Trophoblast cell (in vitro differentiated cells and primary cell): ENCODE data around the gene ADARB1.

Experiments
- DNase-seq, 2 donors: peaks; one replicate each; pipeline ENCODE4 v3.0.0-alpha.2; 2016
- H2AFZ ChIP-seq: 2 replicates; pipeline ENCODE4 v1.6.1; 2013; ENCODE audit warnings: low read length, moderate library complexity, mild to moderate bottlenecking; ENCODE audit not compliant: insufficient read depth, poor library complexity
- H2AK5ac ChIP-seq: 2 replicates; pipeline ENCODE4 v1.6.1; 2013; ENCODE audit warnings: mild to moderate bottlenecking, low read length
- H2BK120ac ChIP-seq: 2 replicates; pipeline ENCODE4 v1.6.1; 2013; ENCODE audit warnings: low read length, mild to moderate bottlenecking, moderate library complexity; ENCODE audit not compliant: insufficient read depth, poor library complexity
- H2BK12ac ChIP-seq: 2 replicates; pipeline ENCODE4 v1.6.1; 2013; ENCODE audit warnings: mild to moderate bottlenecking, low read length, moderate library complexity
- H2BK5ac ChIP-seq: 2 replicates; pipeline ENCODE4 v1.6.1; 2013; ENCODE audit warnings: low read length, low read depth, moderate library complexity, mild to moderate bottlenecking; ENCODE audit not compliant: poor library complexity
- H3K14ac ChIP-seq: 2 replicates; pipeline ENCODE4 v1.6.1; 2013; ENCODE audit warnings: mild to moderate bottlenecking, low read length
- H3K18ac ChIP-seq: 2 replicates; pipeline ENCODE4 v1.6.1; 2013; ENCODE audit warnings: mild to moderate bottlenecking, low read length
- H3K23ac ChIP-seq: 2 replicates; pipeline ENCODE4 v1.6.1; 2013; ENCODE audit warnings: low read length
- H3K27ac ChIP-seq: 2 replicates; pipeline ENCODE4 v1.5.1; 2013; ENCODE audit warnings: low read depth, mild to moderate bottlenecking, inconsistent platforms, low read length, moderate library complexity
- H3K27me3 ChIP-seq: 2 replicates; pipeline ENCODE4 v1.6.1; 2013; ENCODE audit warnings: inconsistent platforms, mild to moderate bottlenecking, low read length, moderate library complexity; ENCODE audit not compliant: insufficient read depth
- H3K36me3 ChIP-seq, 2 experiments: 1 replicate in 1 of 2; 2 replicates in 1 of 2; pipeline ENCODE4 v1.6.1; 2013; ENCODE audit warnings: low read length in 2 of 2, mild to moderate bottlenecking in 2 of 2, moderate library complexity in 1 of 2; ENCODE audit not compliant: insufficient read depth in 2 of 2, control insufficient read depth in 1 of 2
- H3K4ac ChIP-seq: 2 replicates; pipeline ENCODE4 v1.6.1; 2013; ENCODE audit warnings: low read depth, mild to moderate bottlenecking, low read length, moderate library complexity
- H3K4me1 ChIP-seq, 2 experiments: 1 replicate in 1 of 2; 2 replicates in 1 of 2; pipeline ENCODE4 v1.6.1; 2013; ENCODE audit warnings: low read length in 2 of 2, mild to moderate bottlenecking in 2 of 2, moderate library complexity in 1 of 2; ENCODE audit not compliant: insufficient read depth in 2 of 2, control insufficient read depth in 1 of 2
- H3K4me2 ChIP-seq: 2 replicates; pipeline ENCODE4 v1.6.1; 2013; ENCODE audit warnings: inconsistent platforms, mild to moderate bottlenecking, low read length, moderate library complexity
- H3K4me3 ChIP-seq: 2 replicates; pipeline ENCODE4 v1.5.1; 2013; ENCODE audit warnings: mild to moderate bottlenecking, low read depth, low read length, inconsistent platforms
- H3K79me1 ChIP-seq: one replicate; pipeline ENCODE4 v1.6.1; 2013; ENCODE audit warnings: low read length
- H3K79me2 ChIP-seq: 2 replicates; pipeline ENCODE4 v1.6.1; 2013; ENCODE audit warnings: low read length, mild to moderate bottlenecking; ENCODE audit not compliant: control insufficient read depth, insufficient read depth, poor library complexity
- H3K9ac ChIP-seq: 2 replicates; pipeline ENCODE4 v1.6.1; 2013; ENCODE audit warnings: mild to moderate bottlenecking, low read length
- H3K9me3 ChIP-seq: 2 replicates; pipeline ENCODE4 v1.6.1; 2013; ENCODE audit warnings: low read depth, mild to moderate bottlenecking, control low read depth, inconsistent platforms, low read length; ENCODE audit not compliant: insufficient read depth
- H4K12ac ChIP-seq: 2 replicates; pipeline ENCODE4 v1.6.1; 2013; ENCODE audit warnings: low read depth, mild to moderate bottlenecking, low read length, moderate library complexity
- H4K8ac ChIP-seq: 2 replicates; pipeline ENCODE4 v1.6.1; 2013; ENCODE audit warnings: low read depth, mild to moderate bottlenecking, low read length, moderate library complexity
- H4K91ac ChIP-seq: one replicate; pipeline ENCODE4 v1.6.1; 2013; ENCODE audit warnings: low read depth, mild to moderate bottlenecking, low read length, moderate library complexity
- WGBS: extraction: QIAGEN DNeasy Blood & Tissue Kit; methylation state at CpG from one replicate; pipeline ENCODE4 v1.1.7; 2013; ENCODE audit warnings: missing lambda C conversion rate; ENCODE audit not compliant: insufficient read length, insufficient coverage; ENCODE audit errors: extremely low coverage; 5-methylcytosine and 5-hydroxymethylcytosine counted together

The ADARB1 gene

DNA sequence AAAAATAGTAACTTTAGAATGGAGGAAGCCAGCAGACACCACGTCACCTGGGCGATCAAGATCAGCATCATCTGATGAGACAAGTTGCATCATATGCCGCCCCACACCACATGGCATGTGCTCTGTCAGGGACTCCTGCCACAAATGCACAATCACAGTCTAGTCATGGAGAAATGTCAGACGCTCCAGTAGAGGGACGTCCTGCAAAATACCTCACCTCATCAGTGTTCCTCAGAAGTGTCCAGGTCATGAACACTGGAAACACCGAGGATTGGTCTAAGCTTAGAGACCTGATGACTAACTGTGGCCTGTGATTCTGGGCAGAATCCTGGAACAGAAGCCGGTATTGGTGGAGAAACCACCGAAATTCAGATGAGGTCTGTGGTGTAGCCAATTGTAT lies 14.3 kb downstream of the ADARB1 start:
- no peaks in the 10 kb centered on the region for H3K79me2 ChIP-seq
- H3K9ac ChIP-seq = no peak overlapping the region
- no peak overlapping the region for H4K91ac ChIP-seq
- no peak overlapping the region for H3K23ac ChIP-seq
- H4K12ac ChIP-seq = no peak overlapping the region
- H2BK12ac ChIP-seq = no peak overlapping the region
- H2BK5ac ChIP-seq = no peak overlapping the region
- H3K4me3 ChIP-seq = no peak overlapping the region
- H3K9me3 ChIP-seq = no peaks in the 10 kb centered on the region
- no peak overlapping the region for H2AFZ ChIP-seq
- H3K36me3 ChIP-seq = no peaks in the 10 kb centered on the region
- WGBS = no CpG with 5 or more reads among the region's 8 CpGs
- H3K27me3 ChIP-seq = no peaks in the 10 kb centered on the region
- H3K79me1 ChIP-seq = no peaks in the 10 kb centered on the region
- peaks cover 4 to 9% of the 10 kb centered on the region in 2 experiments for H3K4me1 ChIP-seq
- H3K4me2 ChIP-seq = no peak overlapping the region
- no peak overlapping the region for H2BK120ac ChIP-seq
- no peak overlapping the region for H3K18ac ChIP-seq
- no peak overlapping the region for H3K14ac ChIP-seq
- no peak overlapping the region for H4K8ac ChIP-seq
- H3K27ac ChIP-seq = no peak overlapping the region
- H3K4ac ChIP-seq = no peak overlapping the region
- DNase-seq = peak; percentile 21 to 26
- no peak overlapping the region for H2AK5ac ChIP-seq

- no peak overlapping the region for H3K18ac ChIP-seq
- no peak overlapping the region for H2BK12ac ChIP-seq
- no peak for DNase-seq
- no peak overlapping the region for H4K12ac ChIP-seq
- H3K27ac ChIP-seq = no peak overlapping the region
- H3K4me2 ChIP-seq = no peak overlapping the region
- no peaks in the 10 kb centered on the region for H3K27me3 ChIP-seq
- H3K4ac ChIP-seq = no peak overlapping the region
- no peaks in the 10 kb centered on the region for H3K79me1 ChIP-seq
- H4K91ac ChIP-seq = no peak overlapping the region
- no peak overlapping the region for H2AK5ac ChIP-seq
- peaks cover 6 to 14% of the 10 kb centered on the region in 2 experiments for H3K4me1 ChIP-seq
- no peak overlapping the region for H2BK120ac ChIP-seq
- H3K23ac ChIP-seq = no peak overlapping the region
- no CpG with 5 or more reads among the region's 4 CpGs for WGBS
- H4K8ac ChIP-seq = no peak overlapping the region
- H3K9me3 ChIP-seq = no peaks in the 10 kb centered on the region
- H2BK5ac ChIP-seq = no peak overlapping the region
- no peak overlapping the region for H3K9ac ChIP-seq
- H3K36me3 ChIP-seq = no peaks in the 10 kb centered on the region
- no peak overlapping the region for H2AFZ ChIP-seq
- H3K4me3 ChIP-seq = no peak overlapping the region
- H3K14ac ChIP-seq = no peak overlapping the region
- H3K79me2 ChIP-seq = no peaks in the 10 kb centered on the region
Observed at GRCh38 chr21:45089964-45090363, 15.6 kb downstream of the ADARB1 start.

DNA sequence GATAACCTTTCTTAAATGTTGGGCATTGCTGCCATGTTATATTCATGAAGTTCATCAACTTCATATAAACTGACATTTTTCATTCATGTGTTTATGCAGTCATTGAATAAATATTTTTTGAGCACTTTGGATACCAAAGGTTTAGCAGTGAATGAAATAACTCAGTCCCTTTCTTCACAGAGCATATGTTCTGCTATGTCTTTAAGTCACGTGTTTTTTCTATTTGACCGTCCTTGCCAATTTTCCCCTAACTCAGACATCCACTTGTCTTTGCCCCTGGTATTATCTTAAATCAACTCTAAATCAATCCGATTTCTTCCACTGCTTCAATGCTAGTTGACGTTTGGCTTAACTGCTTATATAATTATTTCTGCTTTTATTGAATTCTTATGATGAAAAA lies 16.6 kb downstream of the ADARB1 start:
- no peak overlapping the region for H3K4me3 ChIP-seq
- no CpG with 5 or more reads among the region's 4 CpGs for WGBS

DNA sequence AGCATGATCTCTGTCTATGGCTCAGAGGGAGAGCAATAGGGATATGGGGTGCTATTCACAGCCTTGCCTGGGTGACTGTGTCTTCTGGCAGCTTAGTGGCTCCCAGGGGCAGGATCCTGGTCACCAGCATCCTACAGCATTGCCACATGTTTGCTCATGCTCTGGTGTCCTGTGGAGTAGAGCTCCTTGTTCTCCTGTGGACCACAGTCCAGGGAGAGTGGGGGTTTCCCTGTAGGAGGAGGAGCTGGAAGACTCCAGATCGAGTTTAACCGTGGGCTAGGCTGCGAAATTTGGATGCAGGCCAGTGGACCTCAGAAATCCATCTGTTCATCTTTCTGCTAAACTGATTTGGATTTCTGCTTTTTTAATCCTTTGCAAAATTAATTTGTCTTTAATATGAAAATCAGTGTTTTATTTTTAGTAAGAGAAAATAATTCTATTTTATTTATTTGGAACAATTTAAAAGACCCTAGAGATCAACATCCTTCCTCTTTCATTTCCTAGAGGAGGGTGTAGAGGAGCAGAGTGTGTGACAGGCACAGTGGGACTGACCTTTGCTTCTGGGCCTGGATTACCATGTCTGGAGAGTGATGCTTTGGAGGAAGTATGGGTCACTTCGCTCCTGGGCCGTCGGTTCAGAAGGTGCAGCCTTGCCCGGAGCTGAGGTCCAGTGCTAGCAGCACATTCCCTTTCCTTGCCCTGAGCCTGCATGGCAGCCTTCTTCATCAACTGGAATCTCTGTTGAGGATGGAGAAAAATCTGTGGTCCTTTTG lies 17.4 kb downstream of the ADARB1 start:
- Histone ChIP-seq H3K9ac (no peak overlapping the region), H4K91ac (no peak overlapping the region), H3K4me1 (peaks cover 18 to 23% of the 10 kb centered on the region in 2 experiments), H3K4ac (no peak overlapping the region), H3K27me3 (no peaks in the 10 kb centered on the region), H4K12ac (no peak overlapping the region), H3K4me3 (no peak overlapping the region), H3K4me2 (no peak overlapping the region), H2AK5ac (no peak overlapping the region), H2AFZ (no peak overlapping the region), H3K18ac (no peak overlapping the region), H2BK120ac (no peak overlapping the region), H3K79me1 (no peaks in the 10 kb centered on the region), H3K79me2 (no peaks in the 10 kb centered on the region), H3K27ac (no peak overlapping the region), H3K36me3 (no peaks in the 10 kb centered on the region), H3K23ac (no peak overlapping the region), H3K9me3 (no peaks in the 10 kb centered on the region), H4K8ac (no peak overlapping the region), H2BK5ac (no peak overlapping the region), H3K14ac (no peak overlapping the region), H2BK12ac (no peak overlapping the region)
- DNase-seq = no peak
- no CpG with 5 or more reads among the region's 7 CpGs for WGBS

More for the DNA sequence above, 16.6 kb downstream of the ADARB1 start:
- Histone ChIP-seq H3K79me1 (no peaks in the 10 kb centered on the region), H3K79me2 (no peaks in the 10 kb centered on the region), H2BK5ac (no peak overlapping the region), H3K23ac (no peak overlapping the region), H2BK12ac (no peak overlapping the region), H4K12ac (no peak overlapping the region), H2AFZ (no peak overlapping the region), H3K4me2 (no peak overlapping the region), H3K9me3 (no peaks in the 10 kb centered on the region), H3K9ac (no peak overlapping the region), H3K14ac (no peak overlapping the region), H4K8ac (no peak overlapping the region), H3K4me1 (peaks cover 13 to 18% of the 10 kb centered on the region in 2 experiments), H3K36me3 (no peaks in the 10 kb centered on the region), H4K91ac (no peak overlapping the region), H2BK120ac (no peak overlapping the region), H3K18ac (no peak overlapping the region), H3K27ac (no peak overlapping the region), H3K4ac (no peak overlapping the region), H2AK5ac (no peak overlapping the region), H3K27me3 (no peaks in the 10 kb centered on the region)
- DNase-seq = no peak
